Glomerular visceral epithelial cell (primary cell): Measurements from ENCODE around the gene TRAK2.
"Not testable (repeated sequence)": the region's sequence is repeated elsewhere in the genome, so short reads cannot be mapped to it uniquely, and the experiment has no call there.

Source experiments
- DNase-seq: peaks from one replicate; pipeline ENCODE4 v3.0.0-alpha.2; 2016; ENCODE audit errors: extremely low spot score

Gene TRAK2

GRCh38 chr2:201451292-201452057, at the start of gene TRAK2, which contains the start of gene STRADB:
TSS of gene TRAK2 (minus strand) at chr2:201451458. CDS start at chr2:201420507, 30,951 bp downstream.
TSS of gene STRADB (plus strand) at chr2:201451740. CDS start at chr2:201454841, 3,101 bp downstream.
- DNase-seq = peak; percentile 96

GRCh38 chr2:201500534-201500933, 49.3 kb upstream of the TRAK2 start:
- DNase-seq = peak; percentile 24

GRCh38 chr2:201496785-201497184, 45.5 kb upstream of the TRAK2 start:
- no peak for DNase-seq

GRCh38 chr2:201490291-201490690, 39.0 kb upstream of the TRAK2 start:
- no peak for DNase-seq

GRCh38 chr2:201484805-201485204, 33.5 kb upstream of the TRAK2 start:
- DNase-seq = no peak

- not testable (repeated sequence) for DNase-seq
These were observed 32.5 kb upstream of the TRAK2 start for GRCh38 chr2:201483758-201484157.

GRCh38 chr2:201483342-201483741, 32.1 kb upstream of the TRAK2 start:
- no peak for DNase-seq

- no peak for DNase-seq
These were observed 31.3 kb upstream of the TRAK2 start for GRCh38 chr2:201482543-201482942.

- DNase-seq = no peak
These were observed 21.2 kb upstream of the TRAK2 start for GRCh38 chr2:201472411-201472810.

GRCh38 chr2:201471732-201472393, 20.6 kb upstream of the TRAK2 start:
- no peak for DNase-seq

- no peak for DNase-seq
These were observed 19.8 kb upstream of the TRAK2 start for GRCh38 chr2:201470821-201471731.

- DNase-seq = no peak
These were observed 16.4 kb upstream of the TRAK2 start for GRCh38 chr2:201467666-201468065.

- peak; percentile 19 for DNase-seq
These were observed 14.9 kb upstream of the TRAK2 start for GRCh38 chr2:201466050-201466675.

GRCh38 chr2:201465524-201465971, 14.3 kb upstream of the TRAK2 start:
- DNase-seq = no peak

- no peak for DNase-seq
These were observed 13.3 kb upstream of the TRAK2 start for GRCh38 chr2:201464547-201464946.

GRCh38 chr2:201460532-201460931, 9.3 kb upstream of the TRAK2 start:
- DNase-seq = no peak

- no peak for DNase-seq
These were observed 7.1 kb upstream of the TRAK2 start for GRCh38 chr2:201458381-201458780.

GRCh38 chr2:201452922-201453643, 1.8 kb upstream of the TRAK2 start:
- DNase-seq = no peak

GRCh38 chr2:201452058-201452921, 1.0 kb upstream of the TRAK2 start:
- DNase-seq = no peak

GRCh38 chr2:201450954-201451291, 335 bp downstream of the TRAK2 start:
- no peak for DNase-seq
